Astrocyte (in vitro differentiated cells and primary cell): ENCODE data around the gene MYCBPAP.

Experiments used
- EZH2 ChIP-seq: IDR thresholded peaks from 2 replicates; pipeline ENCODE4 v1.6.1; 2012; ENCODE audit warnings: mild to moderate bottlenecking, low read length, inconsistent platforms; ENCODE audit not compliant: insufficient read depth
- TF ChIP-seq, protein P1 (sequence below): IDR thresholded peaks from 2 replicates; pipeline ENCODE4 v1.5.1; 2011; ENCODE audit warnings: low read depth, mild to moderate bottlenecking, inconsistent platforms, low read length, moderate library complexity; ENCODE audit not compliant: insufficient read depth

DNA sequence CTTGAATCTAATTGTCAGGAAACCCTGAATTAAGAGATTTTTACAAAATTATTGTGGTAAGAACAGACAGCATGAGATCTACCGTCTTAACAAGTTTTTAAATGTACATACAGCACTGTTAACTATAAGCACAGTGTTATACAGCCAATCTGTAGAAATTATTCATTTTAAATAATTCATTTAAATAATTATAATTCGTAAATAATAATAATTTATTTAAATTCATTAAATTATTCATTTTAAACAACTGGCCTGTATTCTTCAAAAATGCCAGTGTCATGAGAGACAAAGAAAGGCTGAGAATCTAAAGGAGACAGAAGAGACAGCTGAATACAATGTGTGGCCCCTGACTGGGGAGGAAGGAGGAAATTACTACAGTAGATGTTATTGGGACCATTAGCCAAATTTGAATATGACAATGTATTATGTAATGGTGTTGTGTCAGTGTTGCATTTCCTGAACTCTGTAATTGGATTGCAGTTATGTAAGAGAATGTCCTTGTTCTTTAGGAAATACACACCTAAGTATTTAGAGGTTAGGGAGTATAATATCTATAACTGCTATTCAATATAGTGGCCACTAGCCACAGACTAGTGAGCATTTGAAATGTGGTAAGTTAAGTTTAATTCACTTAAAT, 27.3 kb upstream of the MYCBPAP start:
- TF ChIP-seq, protein P1, sequence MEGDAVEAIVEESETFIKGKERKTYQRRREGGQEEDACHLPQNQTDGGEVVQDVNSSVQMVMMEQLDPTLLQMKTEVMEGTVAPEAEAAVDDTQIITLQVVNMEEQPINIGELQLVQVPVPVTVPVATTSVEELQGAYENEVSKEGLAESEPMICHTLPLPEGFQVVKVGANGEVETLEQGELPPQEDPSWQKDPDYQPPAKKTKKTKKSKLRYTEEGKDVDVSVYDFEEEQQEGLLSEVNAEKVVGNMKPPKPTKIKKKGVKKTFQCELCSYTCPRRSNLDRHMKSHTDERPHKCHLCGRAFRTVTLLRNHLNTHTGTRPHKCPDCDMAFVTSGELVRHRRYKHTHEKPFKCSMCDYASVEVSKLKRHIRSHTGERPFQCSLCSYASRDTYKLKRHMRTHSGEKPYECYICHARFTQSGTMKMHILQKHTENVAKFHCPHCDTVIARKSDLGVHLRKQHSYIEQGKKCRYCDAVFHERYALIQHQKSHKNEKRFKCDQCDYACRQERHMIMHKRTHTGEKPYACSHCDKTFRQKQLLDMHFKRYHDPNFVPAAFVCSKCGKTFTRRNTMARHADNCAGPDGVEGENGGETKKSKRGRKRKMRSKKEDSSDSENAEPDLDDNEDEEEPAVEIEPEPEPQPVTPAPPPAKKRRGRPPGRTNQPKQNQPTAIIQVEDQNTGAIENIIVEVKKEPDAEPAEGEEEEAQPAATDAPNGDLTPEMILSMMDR = no peak
- TF ChIP-seq EZH2 = no peak
